GM10847 (cell line): ENCODE results near the gene PLEKHG4B.

ENCODE experiments used
- POLR2A ChIP-seq: IDR thresholded peaks from 2 replicates; pipeline ENCODE4 v1.6.1; 2011; ENCODE audit not compliant: insufficient read length; ENCODE audit errors: extremely low read depth

PLEKHG4B gene

DNA sequence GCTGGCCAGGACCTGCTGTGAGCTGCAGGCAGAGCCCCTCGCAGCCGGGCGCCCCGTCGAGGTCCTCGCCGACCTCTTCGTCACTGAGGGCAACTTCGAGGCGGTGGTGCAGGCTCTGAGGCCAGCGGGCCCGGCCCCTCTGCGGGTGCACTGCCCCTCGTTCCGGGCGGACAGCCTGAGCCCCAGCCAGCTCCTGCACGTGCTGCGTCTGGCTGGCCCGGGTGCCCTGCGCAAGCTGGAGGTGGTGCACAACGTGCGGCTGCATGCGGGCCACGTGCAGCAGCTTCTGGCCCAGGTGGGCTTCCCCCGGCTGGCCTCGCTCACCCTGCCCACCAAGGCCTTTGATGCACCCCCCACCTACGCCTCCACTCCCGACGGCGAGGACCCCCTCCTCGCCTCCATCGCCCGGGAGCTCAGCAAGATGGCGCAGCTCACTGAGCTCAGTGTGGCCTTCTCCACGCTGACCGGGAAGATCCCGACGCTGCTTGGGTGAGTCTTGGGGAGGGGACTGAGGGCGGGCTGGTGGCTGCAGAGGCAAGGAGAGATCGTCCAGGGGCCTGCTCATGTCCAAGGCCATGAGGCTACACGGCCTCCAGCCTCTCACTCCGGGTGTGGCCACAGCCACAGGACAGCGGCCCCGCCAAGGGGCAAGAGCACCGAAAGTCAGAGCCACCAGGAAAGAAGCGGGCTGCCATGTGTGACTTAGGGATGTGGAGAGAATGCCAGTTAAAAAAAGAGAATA, 100.2 kb downstream of the PLEKHG4B start:
- TF ChIP-seq POLR2A: no peak

DNA sequence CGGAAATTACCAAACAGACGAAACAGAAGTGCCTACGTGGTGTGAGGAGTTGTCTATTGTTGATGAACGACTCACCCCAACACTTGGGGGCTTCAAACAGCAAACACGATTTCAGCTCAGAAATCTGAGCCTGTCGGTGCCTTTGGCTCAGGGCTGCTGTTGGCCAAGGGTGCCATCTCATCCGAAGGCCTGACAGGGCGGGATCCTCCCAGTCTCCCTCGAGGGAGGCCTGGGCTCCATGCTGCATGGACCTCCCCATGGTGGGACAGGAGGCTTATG, 100.7 kb downstream of the PLEKHG4B start:
- TF ChIP-seq POLR2A: no peak

DNA sequence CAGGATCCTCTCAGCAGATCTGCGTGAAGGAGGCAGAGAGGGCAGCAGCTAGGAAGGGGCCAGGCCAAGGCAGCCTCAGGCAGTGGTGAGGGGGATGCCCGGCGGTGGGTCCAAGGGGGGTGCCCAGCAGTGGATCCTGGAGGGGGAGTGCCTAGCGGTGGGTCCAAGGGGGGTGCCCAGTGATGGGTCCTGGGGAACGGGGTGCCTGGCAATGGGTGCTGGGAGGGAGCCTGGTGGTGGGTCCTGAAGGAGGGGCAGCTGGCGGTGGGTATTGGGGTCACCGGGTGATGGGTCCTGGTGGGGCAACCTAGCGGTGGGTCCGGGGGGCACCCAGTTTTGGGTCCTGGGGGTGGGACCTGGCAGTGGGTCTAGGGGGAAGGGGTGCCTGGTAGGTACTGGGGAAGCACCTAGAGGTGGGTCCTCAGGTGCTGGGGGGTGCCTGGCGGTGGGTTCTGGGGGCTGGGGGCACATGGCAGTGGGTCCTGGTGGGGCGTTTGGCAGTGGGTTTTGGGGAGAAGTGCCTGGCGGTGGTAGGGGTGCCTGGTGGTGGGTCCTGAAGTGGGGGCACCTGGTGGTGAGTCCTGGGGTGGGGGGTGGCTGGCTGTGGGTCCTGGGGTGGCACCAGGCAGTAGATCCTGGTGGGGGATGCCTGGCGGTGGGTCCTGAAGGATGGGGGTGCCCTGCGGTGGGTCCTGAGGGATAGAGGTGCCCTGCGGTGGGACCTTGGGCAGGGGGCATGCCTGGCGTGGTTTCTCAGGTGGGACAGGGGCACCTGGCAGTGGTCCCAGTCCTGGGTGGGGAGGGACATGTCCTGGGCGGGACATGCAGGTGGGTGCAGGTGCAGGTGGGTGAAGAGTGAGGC, 101.2 kb downstream of the PLEKHG4B start:
- TF ChIP-seq POLR2A: no peak

DNA sequence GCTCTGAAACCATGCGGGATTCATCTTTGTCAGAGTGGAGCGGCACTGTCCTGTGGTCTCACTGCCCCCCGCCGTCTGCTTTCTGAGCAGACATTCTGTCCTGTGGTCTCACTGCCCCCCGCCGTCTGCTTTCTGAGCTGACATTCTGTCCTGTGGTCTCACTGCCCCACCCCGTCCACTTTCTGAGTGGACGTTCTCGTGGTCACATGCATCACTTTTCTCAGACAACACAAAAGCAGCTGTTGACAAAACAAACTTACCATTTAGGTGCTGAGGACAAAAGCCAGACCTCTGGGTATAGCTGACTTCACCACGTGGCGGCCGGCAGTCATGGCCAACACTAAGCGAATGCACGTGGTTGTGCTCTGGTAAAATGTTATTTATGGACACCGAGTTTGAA, 102.1 kb downstream of the PLEKHG4B start:
- no peak for TF ChIP-seq POLR2A

DNA sequence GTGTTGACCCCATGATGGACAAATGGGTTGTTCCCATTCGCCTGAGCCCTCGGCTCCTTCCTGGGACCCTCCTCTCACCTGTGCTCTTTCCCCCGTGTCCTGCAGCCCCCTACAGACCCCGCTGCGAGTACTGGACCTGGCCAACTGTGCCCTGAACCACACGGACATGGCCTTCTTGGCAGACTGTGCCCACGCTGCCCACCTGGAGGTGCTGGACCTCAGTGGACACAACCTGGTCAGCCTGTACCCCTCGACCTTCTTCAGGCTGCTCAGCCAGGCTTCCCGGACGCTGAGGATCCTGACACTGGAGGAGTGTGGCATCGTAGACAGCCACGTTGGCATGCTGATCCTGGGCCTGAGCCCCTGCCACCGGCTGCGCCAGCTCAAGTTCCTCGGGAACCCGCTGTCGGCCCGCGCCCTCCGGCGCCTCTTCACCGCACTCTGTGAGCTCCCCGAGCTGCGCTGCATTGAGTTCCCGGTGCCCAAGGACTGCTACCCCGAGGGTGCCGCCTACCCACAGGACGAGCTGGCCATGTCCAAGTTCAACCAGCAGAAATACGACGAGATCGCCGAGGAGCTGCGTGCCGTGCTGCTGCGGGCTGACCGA, 102.7 kb downstream of the PLEKHG4B start:
- no peak for TF ChIP-seq POLR2A

DNA sequence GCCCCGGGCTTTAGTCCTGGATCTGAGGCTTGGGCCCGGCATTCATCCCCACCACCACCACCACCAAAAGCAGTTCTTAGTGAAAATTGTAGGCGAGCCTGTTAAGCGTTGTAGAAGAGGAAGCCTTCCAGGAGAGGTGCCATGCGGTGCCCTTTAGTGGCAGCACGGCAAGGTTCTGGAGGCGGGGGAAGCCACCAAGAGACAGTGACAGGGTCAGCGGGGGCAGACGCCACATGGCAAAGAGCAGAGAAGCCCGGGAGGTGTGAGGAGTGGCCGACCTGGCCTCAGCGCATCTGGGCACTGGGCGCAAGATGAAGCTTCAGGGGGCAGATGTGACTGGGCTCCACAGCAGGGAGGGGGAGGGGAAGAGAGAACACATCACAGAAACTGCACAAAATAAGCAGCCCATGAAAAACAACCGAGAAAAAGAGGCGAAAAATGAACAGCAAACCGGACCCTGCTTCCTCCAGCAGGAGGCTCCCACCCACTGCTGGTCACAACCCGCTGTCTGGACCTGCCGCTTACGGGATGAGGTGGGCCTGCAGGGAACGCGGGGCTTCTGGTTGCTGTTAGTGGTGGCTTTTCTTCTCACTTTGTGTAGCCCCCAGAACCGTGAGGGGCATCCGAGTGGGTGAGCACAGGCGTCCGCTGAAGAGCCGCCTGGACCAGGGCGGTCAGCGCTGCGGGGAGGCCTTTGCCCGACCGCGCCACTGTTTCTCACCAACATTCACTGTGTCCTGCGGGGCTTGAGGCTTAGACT, 103.6 kb downstream of the PLEKHG4B start:
- TF ChIP-seq POLR2A: no peak

DNA sequence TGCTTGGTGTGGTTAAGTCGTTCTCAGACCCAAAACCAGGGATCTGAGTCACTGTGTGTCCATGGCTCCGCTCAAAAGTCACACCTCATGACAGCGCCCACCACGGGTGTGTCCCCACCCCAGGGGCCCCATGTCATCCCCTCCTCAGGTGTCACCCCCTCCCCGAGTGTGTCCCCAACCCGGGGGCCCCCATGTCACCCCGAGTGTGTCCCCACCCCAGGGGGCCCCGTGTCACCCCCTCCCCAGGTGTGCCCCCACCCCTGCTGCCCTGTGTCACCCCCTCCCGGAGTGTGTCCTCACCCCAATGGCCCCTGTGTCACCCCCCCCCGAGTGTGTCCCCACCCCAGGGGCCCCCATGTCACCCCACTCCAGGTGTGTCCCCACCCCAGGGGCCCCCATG, 104.4 kb downstream of the PLEKHG4B start:
- no peak for TF ChIP-seq POLR2A

DNA sequence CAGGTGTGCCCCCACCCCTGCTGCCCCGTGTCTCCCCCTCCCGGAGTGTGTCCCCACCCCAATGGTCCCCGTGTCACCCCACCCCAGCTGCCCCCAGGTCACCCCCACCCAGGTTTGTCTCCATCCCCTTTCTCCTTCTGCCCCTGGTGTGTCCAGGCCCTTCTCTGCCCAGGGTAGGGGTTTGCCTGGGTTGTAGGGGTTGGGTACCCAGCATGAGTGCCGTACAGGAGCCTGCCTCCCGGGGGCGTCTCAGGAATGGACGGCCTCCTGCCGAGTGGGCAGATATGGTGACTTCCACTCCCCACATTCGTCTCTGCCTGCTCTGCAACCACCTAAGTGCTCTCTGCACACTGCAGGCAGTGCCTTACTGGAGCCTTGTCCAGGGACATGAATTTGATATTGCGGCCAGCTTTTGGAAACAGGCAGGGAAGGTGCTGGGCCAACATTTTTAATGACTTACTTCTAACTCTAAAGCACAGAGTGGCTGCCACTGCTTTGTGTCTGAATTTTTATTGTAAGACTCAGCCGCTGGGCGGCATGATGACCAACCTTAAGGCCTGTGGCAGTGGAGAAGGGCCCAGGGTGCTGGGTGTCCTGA, 106.0 kb downstream of the PLEKHG4B start:
- no peak for TF ChIP-seq POLR2A

DNA sequence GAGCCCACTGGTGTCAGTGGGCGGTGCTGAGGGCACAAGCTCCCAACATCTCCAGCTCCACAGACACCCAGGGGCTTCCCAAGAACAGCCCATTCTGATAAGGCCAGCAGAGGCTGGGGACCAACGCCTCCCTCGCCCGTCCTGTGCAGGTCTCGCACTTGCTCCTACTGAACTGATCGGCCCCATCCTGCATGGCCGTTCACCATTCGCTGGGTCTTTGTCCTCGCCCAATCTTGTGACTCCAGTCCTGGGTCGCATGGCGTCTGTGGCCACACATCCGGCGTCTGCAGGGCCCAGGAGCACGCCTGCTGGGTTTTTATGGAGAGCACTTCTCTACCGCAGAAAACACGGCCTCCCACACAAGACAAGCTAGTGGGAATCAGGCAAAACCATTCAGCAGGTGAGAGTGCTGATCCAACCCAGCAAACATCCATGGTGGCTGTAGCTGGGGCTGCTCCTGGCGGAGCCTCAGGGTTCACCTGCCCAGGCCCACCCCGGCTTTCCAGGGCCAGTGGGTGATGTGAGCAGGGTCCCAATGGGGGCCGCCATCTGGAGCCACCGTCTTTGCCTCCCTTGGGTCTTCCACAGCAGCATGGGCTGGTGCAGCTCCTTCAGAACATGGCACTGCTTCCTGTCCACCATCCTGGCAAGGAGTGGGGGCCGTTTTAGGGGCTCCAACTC, 106.7 kb downstream of the PLEKHG4B start:
- no peak for TF ChIP-seq POLR2A

DNA sequence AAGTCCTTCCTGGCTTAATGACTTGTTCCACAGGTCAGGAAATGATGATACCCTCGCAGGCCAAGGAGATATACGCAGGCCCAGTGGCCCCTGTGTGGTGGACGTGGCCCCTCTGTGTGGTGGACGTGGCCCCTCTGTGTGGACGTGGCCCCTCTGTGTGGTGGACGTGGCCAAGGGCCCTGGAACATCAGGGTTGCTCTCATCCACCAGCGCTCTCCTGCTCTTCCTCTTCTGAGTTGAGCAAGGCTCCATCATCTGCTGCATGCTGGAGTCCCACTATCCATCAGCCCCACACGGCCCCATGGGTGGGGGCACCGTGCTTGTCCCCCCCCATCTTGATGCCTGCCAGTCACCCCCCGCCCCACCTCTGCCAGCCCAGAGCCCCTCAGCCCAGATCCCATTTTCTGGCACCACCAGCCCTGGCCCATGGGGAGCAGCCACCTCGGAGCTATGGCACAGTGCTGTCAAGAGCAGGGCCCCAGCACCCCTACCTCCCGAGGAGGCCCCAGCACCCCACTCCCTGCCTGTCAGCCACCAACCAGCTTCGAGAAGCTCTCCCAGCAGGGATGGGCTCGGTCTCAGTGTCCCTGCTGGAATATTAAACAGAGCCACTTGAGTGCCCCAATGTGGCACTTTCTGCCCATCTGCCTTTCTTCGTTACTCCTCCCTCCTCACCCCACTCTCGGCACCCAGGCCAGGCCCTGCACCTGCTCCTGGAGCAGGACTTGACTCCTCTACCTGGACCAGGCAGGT, 107.4 kb downstream of the PLEKHG4B start:
- no peak for TF ChIP-seq POLR2A

DNA sequence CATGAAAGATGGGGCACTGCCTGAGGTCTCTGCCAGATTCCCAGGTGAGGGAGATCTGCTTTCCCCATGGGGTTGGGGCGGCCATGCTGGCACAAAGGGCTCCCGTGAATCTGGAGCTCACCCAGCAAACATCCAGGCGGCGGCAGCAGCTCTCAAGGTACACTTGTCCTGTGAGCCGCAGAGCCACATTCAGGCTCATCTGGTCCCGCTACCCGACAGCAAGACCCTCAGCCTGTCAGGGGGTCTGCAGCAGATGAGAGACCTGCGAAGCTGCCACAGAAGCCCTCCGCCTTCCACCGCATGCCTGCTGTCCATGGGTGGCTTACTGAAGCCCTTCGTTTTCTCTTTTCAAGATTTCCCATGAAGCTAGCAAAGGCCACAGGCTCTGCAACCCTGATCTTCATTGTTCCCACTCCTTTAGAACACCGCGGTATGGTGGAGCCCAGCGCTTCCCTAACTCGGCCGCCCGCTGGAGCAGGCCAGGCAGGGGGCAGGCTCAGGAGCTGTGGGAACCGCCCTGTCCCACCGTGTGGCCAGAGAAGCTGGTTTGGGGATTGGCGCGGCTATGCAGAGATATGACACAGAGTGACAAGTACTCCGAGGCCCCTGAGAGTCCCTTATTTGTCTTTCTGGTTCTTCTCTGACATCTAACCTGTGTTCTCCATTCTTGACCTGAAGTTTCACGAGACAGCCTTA, 108.1 kb downstream of the PLEKHG4B start:
- TF ChIP-seq POLR2A: no peak

DNA sequence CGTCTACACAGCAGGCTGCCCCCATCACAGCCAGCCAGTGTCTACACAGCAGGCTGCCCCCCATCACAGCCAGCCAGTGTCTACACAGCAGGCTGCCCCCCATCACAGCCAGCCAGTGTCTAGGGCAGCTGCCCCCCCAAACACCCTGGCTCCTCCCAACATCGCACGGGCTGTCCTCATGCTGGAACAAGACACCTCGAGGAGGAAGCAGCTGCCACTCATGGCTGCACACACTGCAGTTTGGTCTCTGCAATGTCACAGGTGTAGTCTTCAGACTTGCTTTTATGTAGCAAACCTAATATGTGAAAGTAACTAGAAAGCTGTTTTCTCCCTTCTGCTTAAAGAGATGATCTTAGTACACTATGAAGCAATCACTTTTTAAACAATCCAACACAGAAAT, 109.0 kb downstream of the PLEKHG4B start:
- TF ChIP-seq POLR2A: no peak

DNA sequence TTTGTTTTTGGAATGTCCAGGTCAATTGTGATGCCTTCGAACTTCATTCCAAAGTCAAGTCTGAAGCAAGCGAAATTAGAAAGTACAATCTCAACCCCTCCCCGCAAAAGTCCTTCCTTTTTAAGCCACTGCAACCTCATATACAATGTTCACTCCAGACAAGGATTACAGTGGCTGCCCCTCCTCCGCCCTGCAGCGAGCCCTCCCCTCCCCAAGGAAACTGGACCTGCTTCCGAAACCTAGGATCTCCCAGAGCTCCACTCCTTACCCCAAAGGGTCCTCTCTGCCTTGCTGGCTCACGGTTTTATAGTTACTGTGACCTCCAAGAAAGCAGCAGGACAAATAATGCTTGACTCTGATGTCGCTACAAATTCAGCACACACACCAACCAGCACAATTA, 109.7 kb downstream of the PLEKHG4B start:
- no peak for TF ChIP-seq POLR2A
